ENCODE results near the gene WDR45. TPM values are rescaled to one million over a fixed set of nuclear protein-coding genes. Genes with fewer than 3 reads are reported as not detected.

Gene WDR45
- total RNA-seq, 1 donor from 2014 or later = 27.9 TPM

DNA sequence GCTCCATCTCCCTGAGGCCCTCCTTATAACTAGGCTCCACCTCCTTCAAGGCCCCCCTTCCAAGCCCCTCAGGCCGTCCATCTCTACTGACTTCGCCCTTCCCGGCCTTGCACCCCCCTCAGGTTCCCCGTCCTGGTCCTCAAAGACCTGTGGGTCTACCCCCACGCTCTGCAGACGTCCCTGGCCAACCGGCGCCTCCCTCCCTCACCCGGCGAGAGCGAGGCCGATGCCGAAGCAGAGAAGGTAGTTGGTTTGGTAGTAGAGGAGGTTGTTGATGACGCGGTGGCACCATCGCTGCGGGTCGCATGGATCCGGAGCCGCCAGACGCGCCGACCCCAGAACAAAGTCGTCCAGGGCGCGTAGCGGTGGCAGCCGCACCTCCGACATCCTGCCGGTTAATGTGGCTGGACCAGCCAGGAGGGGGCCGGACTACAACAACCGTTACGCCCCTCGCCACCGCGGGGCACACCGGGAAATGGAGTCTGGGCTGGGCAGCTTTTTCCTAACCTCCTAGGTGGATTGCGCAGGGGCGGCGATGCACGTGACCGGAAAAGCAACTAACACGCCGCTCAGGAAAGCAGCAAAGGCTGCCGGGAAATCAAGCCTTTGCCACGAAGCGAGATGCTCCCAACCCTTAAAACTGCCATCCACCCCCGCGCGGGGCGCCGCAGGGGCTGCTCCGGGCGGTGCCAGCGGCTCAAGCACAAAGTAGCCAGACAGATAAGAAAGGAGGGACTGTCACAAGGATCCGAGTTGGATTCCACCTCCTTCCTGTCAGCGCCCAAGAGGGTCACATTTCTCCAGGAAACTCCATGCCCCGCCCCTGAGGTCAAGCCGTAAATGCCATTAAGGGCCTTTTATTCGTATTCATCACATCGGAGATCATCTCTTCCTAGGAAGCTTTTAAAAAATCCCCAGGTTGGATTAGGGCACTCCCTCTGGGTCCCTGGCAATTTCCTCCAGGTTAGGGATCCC lies 5.8 kb downstream of the WDR45 start, which contains the start of gene PRAF2:
PRAF2 (minus strand) TSS at position 402 of the 975 bp plus-strand sequence; CDS start at position 387, 15 bp downstream.
- DNase-seq = peak; percentile 91

DNA sequence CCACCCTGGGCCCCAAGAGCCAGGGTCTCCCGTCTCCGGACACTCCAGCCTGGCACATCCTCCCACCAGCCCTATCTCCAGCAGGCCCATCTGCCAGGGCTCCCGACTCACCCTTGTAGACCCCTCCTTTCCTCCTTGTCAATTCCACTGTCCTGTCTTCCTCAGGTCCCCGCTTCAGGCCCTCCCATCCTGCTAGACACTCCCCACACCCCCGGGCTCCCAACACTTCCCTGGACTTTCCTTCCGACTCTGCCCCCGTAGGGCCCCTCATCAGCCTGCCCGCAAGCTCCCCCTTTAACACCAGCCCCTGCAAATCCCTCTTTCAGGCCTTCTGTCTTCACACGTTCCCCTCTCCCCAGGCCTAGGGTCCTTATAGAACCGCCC lies 7.0 kb downstream of the WDR45 start:
- no peak for DNase-seq

DNA sequence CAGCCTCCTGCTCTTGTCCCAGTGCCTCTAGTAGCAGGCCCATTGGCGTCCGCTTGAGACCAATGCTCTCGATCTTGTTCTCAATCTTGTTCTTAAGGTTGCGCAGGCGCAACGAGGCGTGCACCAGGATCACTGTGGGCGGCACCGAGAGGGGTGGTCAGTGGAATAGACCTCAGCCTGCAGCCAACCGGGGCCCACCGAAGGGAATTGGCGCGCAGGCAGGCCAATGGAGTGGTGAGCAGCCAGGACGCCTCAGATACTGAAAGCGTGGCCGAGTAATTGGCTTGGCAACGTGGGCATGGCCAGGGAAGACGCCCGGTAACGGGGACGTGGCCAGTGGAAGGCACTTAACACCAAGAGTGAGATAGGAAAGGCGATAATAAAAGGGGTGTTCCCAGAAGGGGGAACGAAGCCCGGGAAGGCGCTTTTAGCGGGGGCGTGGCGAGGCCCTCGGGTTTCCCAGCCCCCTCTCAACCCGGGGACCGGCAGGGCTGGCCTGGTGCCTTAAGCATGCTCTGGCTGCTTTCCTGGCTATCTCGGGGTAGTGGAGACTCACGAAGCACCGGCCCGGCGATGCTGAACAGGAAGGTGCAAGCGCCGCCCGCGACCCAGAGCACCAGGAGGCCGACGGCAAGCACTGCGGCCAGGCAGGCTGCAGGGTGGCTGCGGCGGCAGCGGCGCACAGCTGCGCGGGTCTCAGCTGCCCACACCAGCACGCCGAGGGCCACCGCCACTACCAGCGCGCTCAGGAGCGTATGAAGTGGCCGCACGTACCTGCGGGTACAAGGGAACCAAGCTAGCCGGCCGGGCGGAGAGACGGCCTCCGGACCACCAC lies 7.6 kb downstream of the WDR45 start:
- peak; percentile 20 for DNase-seq

DNA sequence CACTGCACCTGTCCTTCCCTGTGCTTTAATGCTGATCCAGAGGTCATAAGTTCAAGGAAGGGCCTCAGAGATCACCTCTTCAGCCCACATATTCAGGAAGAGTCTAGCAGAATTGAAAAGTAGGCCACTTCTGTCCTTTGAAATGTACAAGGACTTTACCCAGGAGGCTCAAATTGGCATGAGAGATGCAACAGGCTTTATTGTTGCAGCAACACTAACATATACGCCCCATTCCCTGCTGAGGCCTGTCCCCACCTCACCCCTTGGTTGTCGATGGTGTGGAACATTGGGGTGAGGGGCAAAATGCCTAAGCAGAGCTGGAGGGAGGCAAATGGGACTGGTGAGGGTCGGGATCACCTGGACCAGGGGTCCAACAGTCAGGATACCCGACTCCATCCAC lies 8.7 kb downstream of the WDR45 start:
- no peak for DNase-seq

DNA sequence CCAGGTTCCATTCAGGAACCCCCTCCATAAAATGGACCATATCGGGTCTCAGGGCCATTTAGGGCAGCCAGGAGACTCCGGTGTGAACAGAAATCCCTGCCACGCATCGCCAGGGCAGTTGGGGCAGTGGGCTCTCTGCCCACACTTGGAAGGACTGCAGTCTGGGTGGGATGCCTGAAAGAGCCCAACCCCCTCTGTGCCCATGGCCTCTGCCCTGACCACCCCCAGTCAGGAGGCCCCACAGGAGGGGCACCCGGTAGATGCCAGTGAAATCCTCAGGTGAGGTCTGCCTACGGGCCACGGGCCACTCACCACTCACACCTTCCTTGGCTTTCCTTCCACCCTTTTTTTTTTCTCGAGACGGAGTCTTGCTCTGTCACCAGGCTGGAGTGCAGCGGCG lies 10.6 kb downstream of the WDR45 start:
- DNase-seq = no peak

GRCh38 chrX:49067285-49068120 lies 12.2 kb downstream of the WDR45 start:
- DNase-seq = no peak

GRCh38 chrX:49066690-49067089 lies 13.0 kb downstream of the WDR45 start:
- DNase-seq = no peak

- no peak for DNase-seq
Observed at GRCh38 chrX:49066278-49066677, 13.4 kb downstream of the WDR45 start.

DNA sequence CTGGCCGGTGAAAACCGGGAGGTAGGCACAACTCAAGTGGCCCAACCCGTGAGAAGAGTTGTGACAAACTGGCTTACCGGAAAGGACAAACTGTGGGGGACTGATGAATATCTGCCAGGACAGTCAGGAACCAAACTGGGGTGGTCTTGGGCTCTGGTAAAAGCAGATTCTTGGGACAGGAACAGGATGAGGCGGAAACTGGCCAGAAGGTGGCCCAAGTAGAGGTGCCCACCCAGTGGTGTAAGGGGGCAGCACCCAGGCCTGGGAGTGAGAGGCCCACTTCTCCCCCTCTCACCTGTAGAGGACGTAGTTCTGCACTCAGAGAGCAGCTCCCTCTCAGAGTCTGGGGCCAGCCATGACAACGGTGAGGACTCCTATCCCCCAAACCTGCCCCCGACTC lies 15.0 kb downstream of the WDR45 start:
- no peak for DNase-seq

DNA sequence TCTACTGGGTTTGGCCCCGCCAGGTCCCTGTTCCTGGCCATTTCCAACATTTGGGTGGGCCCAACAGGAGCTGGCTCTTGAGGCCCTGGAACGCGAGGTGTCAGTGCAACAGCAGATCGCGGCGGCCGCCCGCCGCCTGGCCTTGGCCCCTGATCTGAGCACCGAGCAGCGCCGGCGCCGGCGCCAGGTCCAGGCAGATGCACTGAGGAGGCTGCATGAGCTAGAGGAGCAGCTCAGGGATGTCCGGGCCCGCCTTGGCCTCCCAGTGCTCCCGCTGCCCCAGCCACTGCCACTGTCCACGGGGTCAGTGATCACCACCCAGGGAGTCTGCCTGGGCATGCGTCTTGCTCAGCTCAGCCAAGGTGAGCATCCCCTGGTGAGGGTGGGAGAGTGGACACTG lies 15.4 kb downstream of the WDR45 start:
- no peak for DNase-seq

GRCh38 chrX:49063715-49064114 lies 16.0 kb downstream of the WDR45 start:
- no peak for DNase-seq

DNA sequence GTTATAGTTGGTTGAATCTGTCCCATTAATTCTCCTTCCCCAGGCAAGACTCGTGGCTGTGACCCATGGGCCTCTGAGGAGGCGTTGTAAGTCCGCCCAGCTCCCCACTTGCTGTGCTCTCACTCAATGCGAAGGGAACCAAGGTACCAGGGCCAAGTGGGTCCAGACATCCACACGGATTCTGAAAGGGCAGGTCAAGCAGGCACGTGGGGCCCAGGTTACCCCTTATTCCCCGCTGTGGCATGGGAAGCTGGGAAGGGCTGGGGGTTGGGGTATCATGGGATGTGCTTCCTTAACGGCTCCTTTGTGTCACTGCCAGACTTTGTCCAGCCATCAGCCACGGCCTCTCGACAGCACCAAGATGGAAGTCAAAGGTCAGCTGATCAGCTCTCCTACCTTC lies 17.8 kb downstream of the WDR45 start:
- no peak for DNase-seq

DNA sequence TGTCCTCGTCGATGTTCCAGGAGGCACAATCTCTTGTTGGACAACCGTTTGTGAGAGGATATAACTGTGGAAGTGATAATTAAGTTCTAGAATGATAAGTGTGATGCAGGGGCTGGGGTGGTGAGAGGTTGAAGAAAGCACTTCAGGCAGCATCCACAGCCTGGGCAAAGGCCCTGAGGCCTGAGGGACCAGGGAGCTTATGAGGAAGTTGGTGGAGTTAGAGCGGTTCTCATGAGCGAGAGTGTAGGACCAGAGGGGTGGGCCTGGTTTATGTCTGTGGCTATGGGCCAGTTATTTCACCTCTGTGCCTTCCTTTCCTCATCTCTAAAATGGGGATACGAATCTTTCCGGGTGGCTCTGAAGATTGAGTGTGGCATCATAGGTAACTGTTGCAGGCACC lies 18.2 kb downstream of the WDR45 start:
- DNase-seq = no peak

DNA sequence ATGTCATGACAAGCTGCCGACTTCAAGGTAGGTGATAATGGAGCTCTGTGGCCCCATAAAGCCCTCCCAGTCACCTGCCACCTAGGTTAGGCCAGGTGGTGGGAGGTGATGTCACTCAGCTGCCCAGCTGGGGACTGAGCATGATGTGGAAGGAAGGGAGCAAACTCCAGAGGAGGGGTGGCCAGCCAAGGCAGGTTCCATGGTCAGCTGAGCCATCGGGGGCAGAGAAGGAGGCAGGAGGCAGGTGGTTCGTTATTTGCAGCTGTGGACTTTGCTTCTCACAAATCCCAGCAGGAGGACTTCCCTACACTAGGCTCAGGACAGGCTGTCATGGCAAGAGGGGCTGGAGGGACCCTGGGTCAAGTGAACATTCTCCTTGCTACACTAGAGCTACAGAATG lies 18.8 kb downstream of the WDR45 start:
- no peak for DNase-seq

GRCh38 chrX:49059681-49060085 lies 20.0 kb downstream of the WDR45 start:
- DNase-seq = no peak

GRCh38 chrX:49059201-49059600 lies 20.5 kb downstream of the WDR45 start:
- DNase-seq = no peak

- no peak for DNase-seq
Observed at GRCh38 chrX:49058794-49059193, 20.9 kb downstream of the WDR45 start, which contains the start of gene CCDC120. Gene CCDC120 (plus strand): TSS chrX:49058999. CDS start chrX:49062042, 3,043 bp downstream.

GRCh38 chrX:49054073-49054762 lies 25.5 kb downstream of the WDR45 start:
- DNase-seq = no peak

DNA sequence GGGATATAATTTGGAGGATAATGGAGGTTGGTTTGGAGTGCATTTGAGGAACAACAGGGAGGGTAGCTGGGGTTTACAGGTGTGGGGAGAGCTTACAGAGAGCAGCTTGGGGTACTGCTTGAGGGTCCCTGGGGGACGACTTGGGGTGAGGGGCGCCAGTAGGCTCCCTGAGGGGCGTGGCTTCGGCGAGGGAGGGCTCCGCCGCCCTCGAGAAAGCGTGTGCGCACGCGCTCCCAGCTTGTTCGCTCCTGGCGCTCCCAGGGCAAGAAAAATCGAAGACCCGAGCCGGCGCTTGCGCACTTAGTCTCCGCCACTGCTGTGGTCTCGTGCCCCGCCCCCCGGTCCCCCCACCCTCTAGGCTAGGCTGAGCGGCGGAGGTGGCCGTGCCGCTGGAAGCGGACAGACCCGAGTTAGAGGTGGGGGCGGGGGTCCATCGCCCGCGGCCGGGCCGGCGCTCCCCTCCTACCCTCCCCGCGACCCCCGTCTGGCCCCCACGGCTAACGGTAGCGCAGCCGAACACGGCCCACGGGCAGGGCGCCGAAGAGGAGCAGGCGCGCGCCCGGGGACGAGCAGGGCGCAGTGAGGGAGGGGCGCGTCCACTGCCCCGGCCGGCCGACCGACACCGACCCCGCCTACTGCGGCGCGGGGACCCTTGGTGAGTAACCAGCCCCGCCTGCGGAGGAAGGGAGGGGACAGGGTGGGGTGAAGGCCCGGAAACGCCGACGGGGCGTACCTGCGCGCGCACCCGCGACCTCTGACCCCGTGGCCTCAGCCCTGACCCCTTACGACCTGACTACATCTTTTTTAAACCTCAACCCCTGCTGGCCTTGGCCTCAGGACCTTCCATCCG lies 26.2 kb downstream of the WDR45 start:
- peak; percentile 72 for DNase-seq

- DNase-seq = no peak
Observed at GRCh38 chrX:49043987-49044281, 35.8 kb downstream of the WDR45 start.

Measured in dermis blood vessel endothelial cell (primary cell).